Glutamatergic neuron (in vitro differentiated cells): ENCODE measurements around the gene P4HA1. TPM values are rescaled to one million over a fixed set of nuclear protein-coding genes. Genes with fewer than 3 reads are reported as not detected.
"Not testable (repeated sequence)": the region's sequence is repeated elsewhere in the genome, so short reads cannot be mapped to it uniquely, and the experiment has no call there.

ENCODE experiments used
- DNase-seq: peaks from one replicate; pipeline ENCODE4 v3.0.0; 2022
- H3K27ac Mint-ChIP-seq: one replicate; pipeline ENCODE4 v1.8.0; 2020; ENCODE audit warnings: mild to moderate bottlenecking, mixed read lengths, inconsistent platforms; ENCODE audit not compliant: unreplicated experiment
- H3K27me3 Mint-ChIP-seq: one replicate; pipeline ENCODE4 v1.8.0; 2020; ENCODE audit warnings: mild to moderate bottlenecking, moderate library complexity, mixed read lengths, inconsistent platforms; ENCODE audit not compliant: unreplicated experiment
- H3K36me3 Mint-ChIP-seq: one replicate; pipeline ENCODE4 v1.8.0; 2020; ENCODE audit warnings: mild to moderate bottlenecking, mixed read lengths, inconsistent platforms; ENCODE audit not compliant: unreplicated experiment
- H3K4me1 Mint-ChIP-seq: one replicate; pipeline ENCODE4 v1.8.0; 2020; ENCODE audit warnings: mild to moderate bottlenecking, low read depth, mixed read lengths, inconsistent platforms; ENCODE audit not compliant: unreplicated experiment
- H3K4me3 Mint-ChIP-seq: one replicate; pipeline ENCODE4 v1.8.0; 2020; ENCODE audit warnings: mild to moderate bottlenecking, mixed read lengths, inconsistent platforms; ENCODE audit not compliant: unreplicated experiment
- H3K9me3 Mint-ChIP-seq: one replicate; pipeline ENCODE4 v1.8.0; 2020; ENCODE audit warnings: mild to moderate bottlenecking, moderate library complexity, mixed read lengths, inconsistent platforms; ENCODE audit not compliant: unreplicated experiment
- CTCF ChIP-seq: fragments of 200-600 bp; sonication (generic); IDR thresholded peaks from one replicate; pipeline ENCODE4 v1.5.0; 2021; ENCODE audit not compliant: partially characterized antibody, unreplicated experiment
- total RNA-seq: library from RNA; stranded (reverse); fragmentation: NEBNext Ultra II Directional; extraction: Animal tissue kit (Norgen Biotek cat#: 25700); gene quantifications from one replicate; pipeline ENCODE4 v1.2.1, GENCODE V29; 2021; ENCODE audit not compliant: unreplicated experiment

Gene P4HA1
- total RNA-seq, 1 donor from 2014 or later, result 3.5 TPM

- no peak for DNase-seq
- H3K27ac Mint-ChIP-seq, result no peak overlapping the region
- peaks cover 2% of the 10 kb centered on the region for H3K27me3 Mint-ChIP-seq
- no peaks in the 10 kb centered on the region for H3K9me3 Mint-ChIP-seq
- H3K4me3 Mint-ChIP-seq, result no peak overlapping the region
- no peaks in the 10 kb centered on the region for H3K36me3 Mint-ChIP-seq
- H3K4me1 Mint-ChIP-seq, result peaks cover 1% of the 10 kb centered on the region
- no peak for TF ChIP-seq CTCF
Measured at GRCh38 chr10:73015779-73016178, 80.9 kb downstream of the P4HA1 start.

- H3K4me3 Mint-ChIP-seq, result no peak overlapping the region
- no peak for DNase-seq
- H3K4me1 Mint-ChIP-seq, result peaks cover 7% of the 10 kb centered on the region
- no peaks in the 10 kb centered on the region for H3K9me3 Mint-ChIP-seq
- H3K36me3 Mint-ChIP-seq, result no peaks in the 10 kb centered on the region
- peaks cover 3% of the 10 kb centered on the region for H3K27me3 Mint-ChIP-seq
- no peak overlapping the region for H3K27ac Mint-ChIP-seq
- no peak for TF ChIP-seq CTCF
Measured at GRCh38 chr10:73003822-73004221, 92.8 kb downstream of the P4HA1 start.

GRCh38 chr10:73000973-73001372, 95.7 kb downstream of the P4HA1 start:
- TF ChIP-seq CTCF, result no peak
- peaks cover 3% of the 10 kb centered on the region for H3K27me3 Mint-ChIP-seq
- no peak overlapping the region for H3K4me3 Mint-ChIP-seq
- peaks cover 7% of the 10 kb centered on the region for H3K4me1 Mint-ChIP-seq
- no peak for DNase-seq
- no peaks in the 10 kb centered on the region for H3K36me3 Mint-ChIP-seq
- no peak overlapping the region for H3K27ac Mint-ChIP-seq
- H3K9me3 Mint-ChIP-seq, result peaks cover 3% of the 10 kb centered on the region

- Mint-ChIP-seq H3K4me1 (peaks cover 7% of the 10 kb centered on the region), H3K27ac (no peak overlapping the region), H3K9me3 (peaks cover 5% of the 10 kb centered on the region), H3K36me3 (no peaks in the 10 kb centered on the region), H3K27me3 (peaks cover 2% of the 10 kb centered on the region), H3K4me3 (no peak overlapping the region)
- DNase-seq, result no peak
- no peak for TF ChIP-seq CTCF
Measured at GRCh38 chr10:72997099-72997498, 99.6 kb downstream of the P4HA1 start.

GRCh38 chr10:72995459-72995858, 101.2 kb downstream of the P4HA1 start:
- DNase-seq, H3K27ac Mint-ChIP-seq, H3K9me3 Mint-ChIP-seq, H3K4me3 Mint-ChIP-seq, H3K4me1 Mint-ChIP-seq, H3K36me3 Mint-ChIP-seq, H3K27me3 Mint-ChIP-seq: not testable (repeated sequence)

GRCh38 chr10:72989771-72990170, 106.9 kb downstream of the P4HA1 start:
- not testable (repeated sequence) for H3K4me3 Mint-ChIP-seq, H3K36me3 Mint-ChIP-seq, H3K27ac Mint-ChIP-seq, DNase-seq, H3K4me1 Mint-ChIP-seq, H3K27me3 Mint-ChIP-seq, H3K9me3 Mint-ChIP-seq

GRCh38 chr10:72984618-72985017, 112.0 kb downstream of the P4HA1 start:
- not testable (repeated sequence) for H3K9me3 Mint-ChIP-seq, H3K27ac Mint-ChIP-seq, H3K36me3 Mint-ChIP-seq, H3K4me1 Mint-ChIP-seq, H3K4me3 Mint-ChIP-seq, DNase-seq, H3K27me3 Mint-ChIP-seq
